Measurements from ENCODE around the gene WDR64. TPM values are rescaled to one million over a fixed set of nuclear protein-coding genes. Genes with fewer than 3 reads are reported as not detected.

The WDR64 gene
- total RNA-seq, 1 donor from 2014 or later = not detected

- Histone ChIP-seq H3K36me3 (no peaks in the 10 kb centered on the region), H3K9me3 (replicated peaks) (no peaks in the 10 kb centered on the region), H3K4me1 (no peaks in the 10 kb centered on the region), H3K27ac (replicated peaks) (no peak overlapping the region), H3K27me3 (ENCODE audit: low read depth) (no peaks in the 10 kb centered on the region), H3K4me3 (no peak overlapping the region)
- intact Hi-C loops (cut with micrococcal nuclease) = no loop called here
- no peak for DNase-seq
- no peak for TF ChIP-seq CTCF (IDR thresholded peaks at IDR 0.05; ENCODE audit: borderline replicate concordance)
Observed at GRCh38 chr1:241706257-241706656, 54.2 kb downstream of the WDR64 start.

DNA sequence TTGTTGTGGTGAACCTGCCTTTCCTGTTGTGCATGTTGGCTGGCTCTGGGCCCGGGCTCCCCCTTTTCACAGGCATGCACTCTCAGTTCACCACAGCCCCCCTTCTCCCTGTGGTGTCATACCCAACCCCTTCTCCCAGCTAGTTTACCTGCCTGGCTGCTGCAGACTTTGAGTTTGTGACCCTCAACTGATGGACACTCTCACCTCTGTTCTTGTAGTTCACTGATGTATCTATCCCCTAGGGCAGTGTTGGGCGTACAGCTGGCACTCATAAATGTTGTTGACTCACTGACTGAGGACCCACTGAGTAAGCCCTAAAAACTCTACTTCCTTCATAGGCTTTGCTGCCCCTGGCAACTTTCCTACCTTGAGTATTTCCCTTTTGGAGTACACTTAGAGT is 54.9 kb downstream of the WDR64 start:
- Histone ChIP-seq H3K4me1 (no peaks in the 10 kb centered on the region), H3K27me3 (ENCODE audit: low read depth) (no peaks in the 10 kb centered on the region), H3K4me3 (no peak overlapping the region), H3K36me3 (no peaks in the 10 kb centered on the region), H3K27ac (replicated peaks) (no peak overlapping the region), H3K9me3 (replicated peaks) (no peaks in the 10 kb centered on the region)
- intact Hi-C loops (cut with micrococcal nuclease) = no loop called here
- TF ChIP-seq CTCF (IDR thresholded peaks at IDR 0.05; ENCODE audit: borderline replicate concordance) = no peak
- DNase-seq = no peak

- Histone ChIP-seq H3K27ac (replicated peaks) (no peak overlapping the region), H3K4me3 (no peak overlapping the region), H3K4me1 (no peaks in the 10 kb centered on the region), H3K9me3 (replicated peaks) (no peaks in the 10 kb centered on the region), H3K27me3 (ENCODE audit: low read depth) (no peaks in the 10 kb centered on the region), H3K36me3 (no peaks in the 10 kb centered on the region)
- no peak for TF ChIP-seq CTCF (IDR thresholded peaks at IDR 0.05; ENCODE audit: borderline replicate concordance)
- no peak for DNase-seq
- intact Hi-C loops (cut with micrococcal nuclease) = no loop called here
Observed at GRCh38 chr1:241707442-241707841, 55.4 kb downstream of the WDR64 start.

DNA sequence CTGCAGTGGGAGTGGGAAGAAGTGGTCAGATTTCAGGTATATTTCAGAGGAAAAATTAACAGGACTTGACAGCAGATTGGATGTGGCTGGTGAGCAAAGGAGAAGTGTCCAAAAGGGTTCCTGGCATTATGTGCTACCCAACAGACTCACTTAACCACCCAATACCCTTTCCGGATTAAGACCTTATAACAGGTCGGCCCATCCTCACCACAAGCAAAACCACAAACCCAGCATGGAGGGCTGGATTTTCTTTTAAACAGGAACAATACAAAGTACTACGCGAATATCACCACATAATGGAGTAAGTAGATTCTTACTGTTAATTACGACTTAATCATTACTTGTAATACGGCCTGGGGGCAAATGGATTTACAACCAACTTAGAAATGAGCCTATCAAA is 59.2 kb downstream of the WDR64 start:
- no peaks in the 10 kb centered on the region for H3K4me1 ChIP-seq
- H3K27me3 ChIP-seq (ENCODE audit: low read depth) = no peaks in the 10 kb centered on the region
- H3K27ac ChIP-seq (replicated peaks) = no peak overlapping the region
- DNase-seq = no peak
- intact Hi-C loops (cut with micrococcal nuclease) = no loop called here
- H3K4me3 ChIP-seq = no peak overlapping the region
- no peak for TF ChIP-seq CTCF (IDR thresholded peaks at IDR 0.05; ENCODE audit: borderline replicate concordance)
- no peaks in the 10 kb centered on the region for H3K9me3 ChIP-seq (replicated peaks)
- no peaks in the 10 kb centered on the region for H3K36me3 ChIP-seq

GRCh38 chr1:241713316-241713715 is 61.2 kb downstream of the WDR64 start:
- Histone ChIP-seq H3K27me3 (ENCODE audit: low read depth) (no peaks in the 10 kb centered on the region), H3K36me3 (no peaks in the 10 kb centered on the region), H3K4me1 (no peaks in the 10 kb centered on the region), H3K27ac (replicated peaks) (no peak overlapping the region), H3K9me3 (replicated peaks) (no peaks in the 10 kb centered on the region), H3K4me3 (no peak overlapping the region)
- intact Hi-C loops (cut with micrococcal nuclease) = no loop called here
- DNase-seq = no peak
- TF ChIP-seq CTCF (IDR thresholded peaks at IDR 0.05; ENCODE audit: borderline replicate concordance) = no peak
